Natural killer cell treated with Interleukin-12 subunit alpha and Interleukin-12 subunit beta and Interleukin-15 and Interleukin-18, amount 100 ng/mL, for 72 hours (primary cell): ENCODE results near the gene QDPR. TPM values are rescaled to one million over a fixed set of nuclear protein-coding genes. Genes with fewer than 3 reads are reported as not detected.
A peak's percentile ranks its signal among the peaks of the same experiment; 100 is the strongest.

Experiments
- ATAC-seq, 2 donors: fragments of 150-1000 bp; cut with Tn5 transposase in 1 of 2; sonication (Bioruptor Pico), chemical (Tn5 transposase) in 1 of 2; 2 replicates each; pipeline ENCODE4 v1.10.0; 2021
- DNase-seq: peaks from one replicate; pipeline ENCODE4 v3.0.0; 2022; ENCODE audit warnings: low spot score
- H3K27ac Mint-ChIP-seq, 2 donors: 1 replicate in 1 of 2; 2 replicates in 1 of 2; pipeline ENCODE4 v1.8.0; 2022; ENCODE audit warnings: mixed read lengths in 2 of 2, mild to moderate bottlenecking in 1 of 2, moderate library complexity in 1 of 2
- H3K27me3 Mint-ChIP-seq, 2 donors: 1 replicate in 1 of 2; 2 replicates in 1 of 2; pipeline ENCODE4 v1.8.0; 2022; ENCODE audit warnings: mixed read lengths in 2 of 2
- H3K36me3 Mint-ChIP-seq: one replicate; pipeline ENCODE4 v1.8.0; 2022; ENCODE audit warnings: mixed read lengths
- H3K4me1 Mint-ChIP-seq, 2 donors: 1 replicate in 1 of 2; 2 replicates in 1 of 2; pipeline ENCODE4 v1.8.0; 2022; ENCODE audit warnings: low read depth in 2 of 2, mixed read lengths in 2 of 2, mild to moderate bottlenecking in 1 of 2
- H3K4me3 Mint-ChIP-seq: one replicate; pipeline ENCODE4 v1.8.0; 2022; ENCODE audit warnings: mixed read lengths
- H3K9me3 Mint-ChIP-seq: 2 replicates; pipeline ENCODE4 v1.8.0; 2022; ENCODE audit warnings: mixed read lengths
- total RNA-seq, 2 donors: library from RNA; stranded (reverse); gene quantifications; one replicate each; pipeline ENCODE4 v1.2.3, GENCODE V29; 2022

The QDPR gene
- total RNA-seq, 2 donors from 2014 or later = 21.8 to 28.2 TPM

- peaks cover 21 to 32% of the 10 kb centered on the region in 2 donors for H3K27me3 Mint-ChIP-seq
- ATAC-seq (no peak), DNase-seq (no peak)
- no peak overlapping the region for H3K4me3 Mint-ChIP-seq
- no peaks in the 10 kb centered on the region for H3K9me3 Mint-ChIP-seq
- H3K27ac Mint-ChIP-seq = no peak overlapping the region
- peaks cover 12 to 19% of the 10 kb centered on the region in 2 donors for H3K4me1 Mint-ChIP-seq
- H3K36me3 Mint-ChIP-seq = no peaks in the 10 kb centered on the region
Observed at GRCh38 chr4:17515445-17516407, 3.8 kb upstream of the QDPR start.

DNA sequence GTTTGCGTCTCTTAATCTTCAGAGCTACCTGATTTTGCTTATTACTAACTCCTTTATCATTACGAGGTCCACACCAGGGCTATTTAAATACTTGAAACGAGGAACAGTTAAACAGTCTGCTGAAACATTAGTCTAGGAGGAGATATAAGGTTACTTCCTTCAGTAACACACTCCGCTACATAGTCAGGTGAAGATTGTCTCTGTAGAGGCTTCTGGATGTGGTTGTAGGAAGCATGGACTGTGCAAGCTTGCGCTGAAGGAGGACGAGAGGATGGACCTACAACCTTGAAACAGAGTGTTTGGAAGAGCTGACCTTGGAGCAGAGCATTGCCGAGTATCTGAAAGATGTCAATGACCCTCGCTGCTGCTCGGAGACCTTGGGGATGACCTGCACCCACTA lies 3.0 kb upstream of the QDPR start, which contains the start of gene CLRN2:
TSS of gene CLRN2 (plus strand) at position 301 of the 400 bp plus-strand sequence. CDS start 102 bp downstream, outside the sequence.
- H3K27ac Mint-ChIP-seq = no peak within 1 kb of the TSS
- DNase-seq (no peak), ATAC-seq (no peak)
- no peaks in the 10 kb centered on the region for H3K36me3 Mint-ChIP-seq
- peaks cover 18 to 32% of the 10 kb centered on the region in 2 donors for H3K27me3 Mint-ChIP-seq
- no peak within 1 kb of the TSS for H3K4me3 Mint-ChIP-seq
- H3K4me1 Mint-ChIP-seq = peaks cover 16 to 28% of the 10 kb centered on the region in 2 donors
- no peaks in the 10 kb centered on the region for H3K9me3 Mint-ChIP-seq

DNA sequence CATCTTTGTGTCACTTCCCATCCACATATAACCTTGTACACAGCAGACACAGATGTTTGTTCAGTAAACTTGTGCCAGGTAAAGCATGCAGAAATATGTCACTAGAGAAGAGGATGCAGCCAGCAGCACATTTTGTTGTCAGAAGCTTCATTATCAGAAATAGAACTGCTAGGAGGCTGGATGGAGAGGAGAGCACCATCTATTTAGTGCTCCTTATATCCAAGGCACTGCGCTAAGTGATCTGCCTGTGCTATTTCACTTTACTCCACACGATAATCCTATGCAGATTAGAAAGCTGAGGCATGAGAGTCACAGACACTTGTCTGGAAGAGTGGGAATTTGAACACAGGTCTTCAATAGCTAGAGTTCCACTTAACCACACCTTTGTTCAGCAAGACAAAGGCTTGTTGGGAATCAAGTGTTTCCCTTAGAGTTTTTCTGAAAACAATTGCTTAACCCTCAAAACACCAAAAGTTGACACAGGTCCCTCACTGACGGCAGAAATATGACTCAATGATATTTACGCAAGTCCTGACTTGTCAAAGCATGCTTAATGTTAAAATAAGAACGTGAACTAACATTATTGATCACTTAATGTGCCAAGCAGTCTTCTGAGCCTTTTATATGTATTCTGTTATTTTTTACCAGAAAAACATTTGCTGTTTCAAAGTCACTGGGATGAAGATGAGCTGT lies 1.2 kb upstream of the QDPR start:
- Mint-ChIP-seq H3K36me3 (no peaks in the 10 kb centered on the region), H3K9me3 (no peaks in the 10 kb centered on the region), H3K4me1 (peaks cover 16 to 33% of the 10 kb centered on the region in 2 donors), H3K27ac (peak overlapping the region; percentile 15 to 28), H3K27me3 (peaks cover 18 to 25% of the 10 kb centered on the region in 2 donors), H3K4me3 (peak overlapping the region; percentile 84)
- no peak for DNase-seq
- ATAC-seq = no peak

- H3K4me1 Mint-ChIP-seq = peaks cover 16 to 33% of the 10 kb centered on the region in 2 donors
- peak; percentile 63 for DNase-seq
- peak; percentile 62 to 75 for ATAC-seq
- H3K36me3 Mint-ChIP-seq = no peaks in the 10 kb centered on the region
- H3K4me3 Mint-ChIP-seq = peak overlapping the region; percentile 93
- no peaks in the 10 kb centered on the region for H3K9me3 Mint-ChIP-seq
- H3K27me3 Mint-ChIP-seq = peaks cover 12 to 18% of the 10 kb centered on the region in 2 donors
- H3K27ac Mint-ChIP-seq = peak overlapping the region; percentile 63 to 76
Observed at GRCh38 chr4:17511509-17511949, 361 bp downstream of the QDPR start.

DNA sequence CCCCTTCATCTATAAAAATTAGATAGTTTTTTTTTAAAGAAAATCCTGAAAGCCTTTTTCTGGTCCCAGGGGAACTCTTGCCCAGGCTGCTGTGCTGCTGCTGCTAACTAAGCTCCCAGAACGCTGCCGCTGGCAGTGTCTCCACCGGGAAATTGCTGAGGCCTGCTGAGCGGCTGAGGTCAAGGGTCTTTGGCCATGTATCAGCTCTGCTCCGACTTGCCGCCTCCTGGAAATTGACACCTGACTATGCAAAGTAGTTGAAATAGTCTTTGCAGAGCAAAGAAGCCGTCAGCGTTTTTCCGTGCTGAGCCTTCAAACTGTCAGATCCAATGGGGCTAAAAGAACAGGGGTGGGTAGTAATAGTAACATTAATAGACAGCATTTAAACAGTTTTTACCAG lies 839 bp downstream of the QDPR start:
- H3K27me3 Mint-ChIP-seq = peaks cover 12 to 15% of the 10 kb centered on the region in 2 donors

DNA sequence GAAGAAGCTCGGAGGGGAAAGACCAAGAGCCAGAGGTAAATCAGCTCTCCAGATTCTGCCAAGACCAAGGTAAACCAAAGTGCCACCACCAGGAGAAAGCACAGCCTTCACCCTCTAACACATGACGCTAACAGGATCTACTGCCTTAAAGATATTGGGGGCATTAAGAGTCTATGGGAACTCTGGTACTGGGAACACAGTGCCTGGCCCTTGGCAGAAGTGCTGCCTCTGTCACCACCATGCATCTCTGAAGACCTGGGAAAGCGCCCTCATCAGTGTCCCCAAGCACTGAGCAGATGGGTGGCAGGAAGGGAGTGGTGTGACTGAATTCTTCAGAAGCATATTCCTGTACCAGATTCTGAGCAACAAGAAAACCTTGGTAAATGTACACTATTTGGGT lies 1.3 kb downstream of the QDPR start:
- ATAC-seq (no peak), DNase-seq (no peak)
- Mint-ChIP-seq H3K27ac (peak overlapping the region in 1 of 2 donors; percentile 21), H3K4me1 (peaks cover 16 to 33% of the 10 kb centered on the region in 2 donors), H3K36me3 (no peaks in the 10 kb centered on the region), H3K4me3 (peak overlapping the region; percentile 93), H3K27me3 (peaks cover 10 to 11% of the 10 kb centered on the region in 2 donors), H3K9me3 (no peaks in the 10 kb centered on the region)

More for the DNA sequence above, 839 bp downstream of the QDPR start:
- ATAC-seq (no peak), DNase-seq (no peak)
- H3K27ac Mint-ChIP-seq = peak overlapping the region; percentile 63 to 76
- H3K36me3 Mint-ChIP-seq = no peaks in the 10 kb centered on the region
- peaks cover 16 to 33% of the 10 kb centered on the region in 2 donors for H3K4me1 Mint-ChIP-seq
- no peaks in the 10 kb centered on the region for H3K9me3 Mint-ChIP-seq
- peak overlapping the region; percentile 93 for H3K4me3 Mint-ChIP-seq

GRCh38 chr4:17504081-17504480 lies 7.8 kb downstream of the QDPR start:
- Mint-ChIP-seq H3K27me3 (no peaks in the 10 kb centered on the region), H3K4me3 (no peak overlapping the region), H3K36me3 (peaks cover 28% of the 10 kb centered on the region), H3K27ac (no peak overlapping the region), H3K4me1 (peaks cover 10 to 15% of the 10 kb centered on the region in 2 donors), H3K9me3 (no peaks in the 10 kb centered on the region)
- no peak for DNase-seq
- ATAC-seq = no peak

GRCh38 chr4:17502756-17503155 lies 9.1 kb downstream of the QDPR start:
- Mint-ChIP-seq H3K9me3 (no peaks in the 10 kb centered on the region), H3K4me3 (no peak overlapping the region), H3K27ac (no peak overlapping the region), H3K36me3 (peaks cover 36% of the 10 kb centered on the region), H3K4me1 (peaks cover 13 to 15% of the 10 kb centered on the region in 2 donors), H3K27me3 (no peaks in the 10 kb centered on the region)
- DNase-seq (no peak), ATAC-seq (no peak)

GRCh38 chr4:17500574-17500973 lies 11.3 kb downstream of the QDPR start:
- H3K4me3 Mint-ChIP-seq = no peak overlapping the region
- H3K9me3 Mint-ChIP-seq = no peaks in the 10 kb centered on the region
- no peak for DNase-seq
- H3K36me3 Mint-ChIP-seq = peaks cover 36% of the 10 kb centered on the region
- H3K27me3 Mint-ChIP-seq = no peaks in the 10 kb centered on the region
- H3K27ac Mint-ChIP-seq = peak overlapping the region in 1 of 2 donors; percentile 45
- peaks cover 13 to 15% of the 10 kb centered on the region in 2 donors for H3K4me1 Mint-ChIP-seq
- ATAC-seq = no peak

GRCh38 chr4:17497890-17498523 lies 13.9 kb downstream of the QDPR start:
- H3K27me3 Mint-ChIP-seq = no peaks in the 10 kb centered on the region
- H3K4me3 Mint-ChIP-seq = no peak overlapping the region
- DNase-seq (no peak), ATAC-seq (no peak)
- no peaks in the 10 kb centered on the region for H3K9me3 Mint-ChIP-seq
- H3K36me3 Mint-ChIP-seq = peaks cover 27% of the 10 kb centered on the region
- H3K27ac Mint-ChIP-seq = no peak overlapping the region
- peaks cover 10 to 13% of the 10 kb centered on the region in 2 donors for H3K4me1 Mint-ChIP-seq

GRCh38 chr4:17494258-17495190 lies 17.4 kb downstream of the QDPR start:
- ATAC-seq = no peak
- Mint-ChIP-seq H3K36me3 (peaks cover 12% of the 10 kb centered on the region), H3K27me3 (no peaks in the 10 kb centered on the region), H3K4me1 (peaks cover 0 to 6% of the 10 kb centered on the region in 2 donors), H3K27ac (no peak overlapping the region), H3K4me3 (no peak overlapping the region), H3K9me3 (no peaks in the 10 kb centered on the region)
- no peak for DNase-seq

GRCh38 chr4:17493619-17494018 lies 18.3 kb downstream of the QDPR start:
- H3K27me3 Mint-ChIP-seq = no peaks in the 10 kb centered on the region
- no peak overlapping the region for H3K27ac Mint-ChIP-seq

More at GRCh38 chr4:17493619-17494018, 18.3 kb downstream of the QDPR start:
- Mint-ChIP-seq H3K9me3 (no peaks in the 10 kb centered on the region), H3K4me3 (no peak overlapping the region), H3K36me3 (peaks cover 4% of the 10 kb centered on the region), H3K4me1 (peaks cover 0 to 6% of the 10 kb centered on the region in 2 donors)
- no peak for DNase-seq
- ATAC-seq = no peak
